SK-N-MC (cell line): ENCODE results near the gene PCDHA2.
A peak's percentile ranks its signal among the peaks of the same experiment; 100 is the strongest.

Experiments
- EZH2 ChIP-seq: fragments of 200-600 bp; sonication (generic); IDR thresholded peaks from one replicate; pipeline ENCODE4 v1.6.1; 2017; ENCODE audit warnings: antibody characterized with exemption
- FOXP2 ChIP-seq: optimal IDR thresholded peaks from 2 replicates; pipeline ENCODE3; 2011; ENCODE audit warnings: mild to moderate bottlenecking, moderate library complexity; ENCODE audit not compliant: insufficient read depth; ENCODE audit errors: extremely low read length, control extremely low read depth
- POLR2AphosphoS5 ChIP-seq: IDR thresholded peaks from 2 replicates; pipeline ENCODE4 v1.6.1; 2012; ENCODE audit warnings: mild to moderate bottlenecking, low read depth, low read length, borderline replicate concordance

DNA sequence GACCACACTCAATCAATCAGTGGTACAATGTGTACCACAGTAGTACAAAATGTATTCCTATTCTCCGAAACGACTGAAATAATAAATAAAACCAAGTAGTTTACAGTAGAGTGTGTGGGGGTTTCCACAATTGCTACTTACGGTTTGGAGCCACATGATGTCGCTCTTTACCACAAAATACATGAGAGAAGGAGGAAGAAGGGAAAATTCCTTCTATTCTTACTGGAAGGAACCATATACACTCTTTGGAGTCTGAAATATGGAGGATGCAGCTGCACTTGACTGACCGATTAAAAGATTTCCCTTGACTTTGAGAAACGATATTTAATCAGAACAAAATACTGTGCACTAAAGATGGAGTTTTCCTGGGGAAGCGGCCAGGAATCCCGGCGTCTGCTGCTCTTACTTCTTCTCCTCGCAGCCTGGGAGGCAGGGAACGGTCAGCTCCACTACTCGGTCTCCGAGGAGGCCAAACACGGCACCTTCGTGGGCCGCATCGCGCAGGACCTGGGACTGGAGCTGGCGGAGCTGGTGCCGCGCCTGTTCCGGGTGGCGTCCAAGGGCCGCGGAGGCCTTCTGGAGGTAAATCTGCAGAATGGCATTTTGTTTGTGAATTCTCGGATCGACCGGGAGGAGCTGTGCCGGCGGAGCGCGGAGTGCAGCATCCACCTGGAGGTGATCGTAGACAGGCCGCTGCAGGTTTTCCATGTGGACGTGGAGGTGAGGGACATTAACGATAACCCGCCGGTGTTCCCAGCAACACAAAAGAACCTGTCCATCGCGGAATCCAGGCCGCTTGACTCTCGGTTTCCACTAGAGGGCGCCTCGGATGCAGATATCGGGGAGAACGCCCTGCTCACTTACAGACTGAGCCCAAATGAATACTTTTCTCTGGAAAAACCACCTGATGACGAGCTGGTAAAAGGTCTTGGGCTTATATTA is 12.5 kb downstream of the PCDHA2 start, which contains the start of gene PCDHA4:
- TF ChIP-seq EZH2 (no peak), POLR2AphosphoS5 (peak; percentile 46; the same call in 1 of the 2 replicates), FOXP2 (no peak)
